ENCODE results near the gene SMARCD1.
A peak's percentile ranks its signal among the peaks of the same experiment; 100 is the strongest.

The SMARCD1 gene

GRCh38 chr12:50070314-50071060, 14.7 kb upstream of the SMARCD1 start:
- peak overlapping the region in 10 of 11 experiments; percentile 3 to 58 (median 44); a peak in 13 of 22 replicates for H3K4me2 ChIP-seq
- TF ChIP-seq Cebpa-rat (IDR thresholded peaks at IDR 0.05) = no peak
- peaks cover 0 to 34% (median 20%) of the 10 kb centered on the region in 10 experiments; a peak in 14 of 20 replicates for H3K4me1 ChIP-seq
- H3K9me3 ChIP-seq (replicated peaks in 1 of 11) = no peaks in the 10 kb centered on the region
- no peaks in the 10 kb centered on the region; a peak in 2 of 22 replicates for H4K20me1 ChIP-seq
- H3K4me3 ChIP-seq = no peak overlapping the region
- H3K27ac ChIP-seq = peak overlapping the region in 1 of 11 experiments; percentile 41; a peak in 1 of 22 replicates
- peak overlapping the region in 2 of 11 experiments; percentile 27 to 29; a peak in 2 of 22 replicates for H3K9ac ChIP-seq
- no peaks in the 10 kb centered on the region for H3K36me3 ChIP-seq
- H3K27me3 ChIP-seq = no peaks in the 10 kb centered on the region

- Histone ChIP-seq H3K36me3 (no peaks in the 10 kb centered on the region), H3K4me2 (no peak overlapping the region), H4K20me1 (no peaks in the 10 kb centered on the region; a peak in 1 of 22 replicates), H3K27ac (no peak overlapping the region), H3K9ac (no peak overlapping the region; a peak in 1 of 22 replicates), H3K9me3 (replicated peaks in 1 of 11) (no peaks in the 10 kb centered on the region), H3K4me1 (peaks cover 4 to 28% (median 16%) of the 10 kb centered on the region in 10 experiments; a peak in 18 of 20 replicates), H3K4me3 (no peak overlapping the region), H3K27me3 (no peaks in the 10 kb centered on the region)
- TF ChIP-seq Cebpa-rat (IDR thresholded peaks at IDR 0.05) = no peak
These were observed 12.8 kb upstream of the SMARCD1 start for GRCh38 chr12:50072198-50072907.

- no peak overlapping the region; a peak in 1 of 22 replicates for H3K9ac ChIP-seq
- no peaks in the 10 kb centered on the region; a peak in 1 of 22 replicates for H4K20me1 ChIP-seq
- no peak for TF ChIP-seq Cebpa-rat (IDR thresholded peaks at IDR 0.05)
- no peaks in the 10 kb centered on the region for H3K9me3 ChIP-seq (replicated peaks in 1 of 11)
- no peaks in the 10 kb centered on the region for H3K36me3 ChIP-seq
- H3K4me1 ChIP-seq = peaks cover 9 to 35% (median 19%) of the 10 kb centered on the region in 10 experiments; a peak in 18 of 20 replicates
- no peak overlapping the region for H3K27ac ChIP-seq
- peak overlapping the region in 1 of 11 experiments; percentile 5; a peak in 1 of 22 replicates for H3K4me2 ChIP-seq
- H3K27me3 ChIP-seq = no peaks in the 10 kb centered on the region
- no peak overlapping the region for H3K4me3 ChIP-seq
These were observed 11.9 kb upstream of the SMARCD1 start for GRCh38 chr12:50073206-50073605.

DNA sequence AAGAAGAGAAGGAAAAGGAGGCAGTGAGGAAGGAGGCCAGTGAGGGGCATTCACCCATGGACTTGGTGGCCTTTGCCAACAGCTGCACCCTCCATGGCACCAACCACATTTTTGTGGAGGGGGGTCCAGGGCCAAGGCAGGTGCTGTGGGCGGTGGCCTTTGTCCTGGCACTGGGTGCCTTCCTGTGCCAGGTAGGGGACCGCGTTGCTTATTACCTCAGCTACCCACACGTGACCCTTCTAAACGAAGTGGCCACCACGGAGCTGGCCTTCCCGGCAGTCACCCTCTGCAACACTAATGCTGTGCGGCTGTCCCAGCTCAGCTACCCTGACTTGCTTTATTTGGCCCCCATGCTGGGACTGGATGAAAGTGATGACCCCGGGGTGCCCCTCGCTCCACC, 11.4 kb upstream of the SMARCD1 start:
- no peak overlapping the region for H3K27ac ChIP-seq
- TF ChIP-seq Cebpa-rat (IDR thresholded peaks at IDR 0.05) = no peak
- H4K20me1 ChIP-seq = no peaks in the 10 kb centered on the region; a peak in 1 of 22 replicates
- no peaks in the 10 kb centered on the region for H3K9me3 ChIP-seq (replicated peaks in 1 of 11)
- H3K27me3 ChIP-seq = no peaks in the 10 kb centered on the region
- H3K4me3 ChIP-seq = no peak overlapping the region
- H3K36me3 ChIP-seq = no peaks in the 10 kb centered on the region
- peaks cover 9 to 35% (median 19%) of the 10 kb centered on the region in 10 experiments; a peak in 18 of 20 replicates for H3K4me1 ChIP-seq
- peak overlapping the region in 1 of 11 experiments; percentile 5; a peak in 1 of 22 replicates for H3K4me2 ChIP-seq
- no peak overlapping the region; a peak in 1 of 22 replicates for H3K9ac ChIP-seq

- Histone ChIP-seq H3K4me1 (peaks cover 7 to 34% (median 17%) of the 10 kb centered on the region in 10 experiments; a peak in 18 of 20 replicates), H3K36me3 (no peaks in the 10 kb centered on the region), H3K9me3 (replicated peaks in 1 of 11) (no peaks in the 10 kb centered on the region), H4K20me1 (no peaks in the 10 kb centered on the region; a peak in 1 of 22 replicates), H3K4me3 (no peak overlapping the region), H3K27me3 (no peaks in the 10 kb centered on the region), H3K4me2 (peak overlapping the region in 1 of 11 experiments; percentile 39; a peak in 2 of 22 replicates), H3K9ac (peak overlapping the region in 1 of 11 experiments; percentile 52; a peak in 1 of 22 replicates), H3K27ac (no peak overlapping the region)
- no peak for TF ChIP-seq Cebpa-rat (IDR thresholded peaks at IDR 0.05)
These were observed 10.0 kb upstream of the SMARCD1 start for GRCh38 chr12:50074936-50075807.

GRCh38 chr12:50075808-50076170, 9.4 kb upstream of the SMARCD1 start:
- Histone ChIP-seq H3K4me2 (no peak overlapping the region), H3K4me1 (peaks cover 3 to 28% (median 15%) of the 10 kb centered on the region in 10 experiments; a peak in 18 of 20 replicates), H4K20me1 (no peaks in the 10 kb centered on the region; a peak in 1 of 22 replicates), H3K36me3 (no peaks in the 10 kb centered on the region), H3K27me3 (no peaks in the 10 kb centered on the region), H3K27ac (no peak overlapping the region), H3K9ac (no peak overlapping the region), H3K9me3 (replicated peaks in 1 of 11) (no peaks in the 10 kb centered on the region), H3K4me3 (no peak overlapping the region)
- TF ChIP-seq Cebpa-rat (IDR thresholded peaks at IDR 0.05) = no peak

- no peaks in the 10 kb centered on the region for H3K9me3 ChIP-seq (replicated peaks in 1 of 11)
- no peak for TF ChIP-seq Cebpa-rat (IDR thresholded peaks at IDR 0.05)
- H3K9ac ChIP-seq = peak overlapping the region in 3 of 11 experiments; percentile 30 to 44 (median 42); a peak in 3 of 22 replicates
- peaks cover 0 to 27% (median 12%) of the 10 kb centered on the region in 10 experiments; a peak in 16 of 20 replicates for H3K4me1 ChIP-seq
- H3K36me3 ChIP-seq = no peaks in the 10 kb centered on the region
- H3K4me3 ChIP-seq = no peak overlapping the region
- no peaks in the 10 kb centered on the region for H3K27me3 ChIP-seq
- no peaks in the 10 kb centered on the region; a peak in 1 of 22 replicates for H4K20me1 ChIP-seq
- peak overlapping the region in 8 of 11 experiments; percentile 19 to 73 (median 56); a peak in 15 of 22 replicates for H3K4me2 ChIP-seq
- no peak overlapping the region for H3K27ac ChIP-seq
These were observed 8.0 kb upstream of the SMARCD1 start for GRCh38 chr12:50077099-50077498.

- H3K4me3 ChIP-seq = no peak overlapping the region
- peaks cover 0 to 32% (median 14%) of the 10 kb centered on the region in 10 experiments; a peak in 15 of 20 replicates for H3K4me1 ChIP-seq
- no peaks in the 10 kb centered on the region for H3K27me3 ChIP-seq
- H3K4me2 ChIP-seq = no peak overlapping the region
- H3K27ac ChIP-seq = no peak overlapping the region
- H3K36me3 ChIP-seq = no peaks in the 10 kb centered on the region
- TF ChIP-seq Cebpa-rat (IDR thresholded peaks at IDR 0.05) = no peak
- H4K20me1 ChIP-seq = no peaks in the 10 kb centered on the region; a peak in 1 of 22 replicates
- H3K9me3 ChIP-seq (replicated peaks in 1 of 11) = no peaks in the 10 kb centered on the region
- no peak overlapping the region for H3K9ac ChIP-seq
These were observed 6.9 kb upstream of the SMARCD1 start for GRCh38 chr12:50078281-50078680.
